Neuronal stem cell (in vitro differentiated cells): Measurements from ENCODE around the gene PALMD.
A peak's percentile ranks its signal among the peaks of the same experiment; 100 is the strongest.

Source experiments
- DNase-seq: peaks from one replicate; pipeline ENCODE4 v3.0.0-alpha.2; 2013; ENCODE audit warnings: low spot score
- H2AFZ ChIP-seq: one replicate; pipeline ENCODE4 v1.6.1; 2013; ENCODE audit warnings: mild to moderate bottlenecking, low read length, inconsistent platforms
- H2AK5ac ChIP-seq: 2 replicates; pipeline ENCODE4 v1.6.1; 2013; ENCODE audit warnings: low read depth, mild to moderate bottlenecking, inconsistent platforms, low read length, moderate library complexity, mixed read lengths
- H2BK120ac ChIP-seq: 2 replicates; pipeline ENCODE4 v1.6.1; 2013; ENCODE audit warnings: low read depth, mild to moderate bottlenecking, inconsistent platforms, low read length, moderate library complexity, mixed read lengths
- H2BK12ac ChIP-seq: one replicate; pipeline ENCODE4 v1.6.1; 2013; ENCODE audit warnings: low read length, inconsistent platforms
- H2BK15ac ChIP-seq: 2 replicates; pipeline ENCODE4 v1.6.1; 2013; ENCODE audit warnings: mild to moderate bottlenecking, low read length, inconsistent platforms, mixed read lengths
- H2BK5ac ChIP-seq: one replicate; pipeline ENCODE4 v1.6.1; 2013; ENCODE audit warnings: inconsistent platforms, mild to moderate bottlenecking, low read length, moderate library complexity
- H3K14ac ChIP-seq: one replicate; pipeline ENCODE4 v1.6.1; 2013; ENCODE audit warnings: low read length, inconsistent platforms
- H3K18ac ChIP-seq: 2 replicates; pipeline ENCODE4 v1.6.1; 2013; ENCODE audit warnings: low read length, inconsistent platforms
- H3K23ac ChIP-seq: 2 replicates; pipeline ENCODE4 v1.6.1; 2013; ENCODE audit warnings: low read depth, mild to moderate bottlenecking, mixed read lengths, low read length, inconsistent platforms; ENCODE audit not compliant: poor library complexity
- H3K27ac ChIP-seq: replicated peaks from 3 replicates; pipeline ENCODE4 v1.5.1; 2013; ENCODE audit warnings: low read length, inconsistent platforms
- H3K27me3 ChIP-seq, 3 experiments: 2 replicates each; pipeline ENCODE4 v1.6.1; 2013; ENCODE audit warnings: low read length in 3 of 3, mild to moderate bottlenecking in 2 of 3, inconsistent platforms in 1 of 3, low read depth in 1 of 3, mixed read lengths in 1 of 3, moderate library complexity in 1 of 3; ENCODE audit not compliant: control insufficient read depth in 3 of 3, insufficient read depth in 3 of 3
- H3K36me3 ChIP-seq, 2 donors: replicated peaks in 1 of 2; 2 replicates each; pipeline ENCODE4 v1.6.1; 2013; ENCODE audit warnings: low read length in 2 of 2; ENCODE audit not compliant: control insufficient read depth in 2 of 2, insufficient read depth in 2 of 2
- H3K4ac ChIP-seq: 2 replicates; pipeline ENCODE4 v1.6.1; 2013; ENCODE audit warnings: inconsistent platforms, mild to moderate bottlenecking, low read length, moderate library complexity
- H3K4me1 ChIP-seq, 2 donors: 1 replicate in 1 of 2; 2 replicates in 1 of 2; pipeline ENCODE4 v1.6.1; 2013; ENCODE audit warnings: low read length in 2 of 2, low read depth in 1 of 2; ENCODE audit not compliant: control insufficient read depth in 2 of 2, insufficient read depth in 1 of 2
- H3K4me2 ChIP-seq: one replicate; pipeline ENCODE4 v1.6.1; 2013; ENCODE audit warnings: mild to moderate bottlenecking, low read length, inconsistent platforms; ENCODE audit not compliant: insufficient read depth, poor library complexity, severe bottlenecking
- H3K4me3 ChIP-seq, 2 donors: 2 replicates each; pipeline ENCODE4 v1.5.1; 2013; ENCODE audit warnings: low read length in 2 of 2, mild to moderate bottlenecking in 2 of 2, inconsistent platforms in 1 of 2, moderate library complexity in 1 of 2
- H3K79me1 ChIP-seq: one replicate; pipeline ENCODE4 v1.6.1; 2013; ENCODE audit warnings: low read depth, mild to moderate bottlenecking, inconsistent platforms, low read length, moderate library complexity
- H3K9ac ChIP-seq: one replicate; pipeline ENCODE4 v1.6.1; 2013; ENCODE audit warnings: mild to moderate bottlenecking, low read depth, low read length, inconsistent platforms; ENCODE audit not compliant: poor library complexity
- H3K9me3 ChIP-seq, 2 donors: replicated peaks in 1 of 2; 2 replicates each; pipeline versions ENCODE3 to v1.6.1; 2013; ENCODE audit warnings: low read length in 2 of 2, mild to moderate bottlenecking in 2 of 2, inconsistent platforms in 1 of 2, low read depth in 1 of 2, mixed read lengths in 1 of 2, moderate library complexity in 1 of 2; ENCODE audit not compliant: control insufficient read depth in 2 of 2, insufficient read depth in 1 of 2
- H4K8ac ChIP-seq: one replicate; pipeline ENCODE4 v1.6.1; 2013; ENCODE audit warnings: low read depth, mild to moderate bottlenecking, inconsistent platforms, low read length, moderate library complexity
- H4K91ac ChIP-seq: one replicate; pipeline ENCODE4 v1.6.1; 2013; ENCODE audit warnings: low read length, low read depth, mild to moderate bottlenecking, inconsistent platforms; ENCODE audit not compliant: poor library complexity
- WGBS, 2 donors: extraction: QIAGEN DNeasy Blood & Tissue Kit; methylation state at CpG; one replicate each; pipeline ENCODE4 v1.1.7; 2013; ENCODE audit warnings: missing lambda C conversion rate in 2 of 2, mixed read lengths in 1 of 2; ENCODE audit not compliant: insufficient read length in 2 of 2, insufficient replicate concordance in 1 of 2; ENCODE audit errors: extremely low coverage in 2 of 2; 5-methylcytosine and 5-hydroxymethylcytosine counted together

Gene PALMD

GRCh38 chr1:99613716-99614115 is 32.2 kb upstream of the PALMD start:
- H3K79me1 ChIP-seq: no peaks in the 10 kb centered on the region
- no peak overlapping the region for H3K9ac ChIP-seq
- H3K23ac ChIP-seq: no peak overlapping the region
- H2AK5ac ChIP-seq: no peak overlapping the region
- H2BK12ac ChIP-seq: no peak overlapping the region
- H2BK5ac ChIP-seq: no peak overlapping the region
- no peaks in the 10 kb centered on the region for H3K9me3 ChIP-seq
- H3K36me3 ChIP-seq: no peaks in the 10 kb centered on the region
- WGBS, 2 donors: no CpG with 5 or more reads among the region's 2 CpGs
- no peak overlapping the region for H3K27ac ChIP-seq
- H3K27me3 ChIP-seq: no peaks in the 10 kb centered on the region
- H3K14ac ChIP-seq: no peak overlapping the region
- no peak overlapping the region for H2AFZ ChIP-seq
- no peak overlapping the region for H2BK15ac ChIP-seq
- H4K8ac ChIP-seq: no peak overlapping the region
- H4K91ac ChIP-seq: no peak overlapping the region
- H3K4me2 ChIP-seq: no peak overlapping the region
- no peak overlapping the region for H3K4me3 ChIP-seq
- H3K4me1 ChIP-seq: peaks cover 0 to 10% of the 10 kb centered on the region in 2 donors
- H2BK120ac ChIP-seq: no peak overlapping the region
- DNase-seq: no peak
- H3K18ac ChIP-seq: no peak overlapping the region
- no peak overlapping the region for H3K4ac ChIP-seq

- Histone ChIP-seq H2BK120ac (no peak overlapping the region), H3K36me3 (no peaks in the 10 kb centered on the region), H2BK5ac (no peak overlapping the region), H3K79me1 (no peaks in the 10 kb centered on the region), H3K23ac (no peak overlapping the region), H3K14ac (no peak overlapping the region), H2AK5ac (no peak overlapping the region), H3K4me1 (peaks cover 0 to 10% of the 10 kb centered on the region in 2 donors), H3K27me3 (no peaks in the 10 kb centered on the region), H3K27ac (no peak overlapping the region), H2AFZ (peak overlapping the region; percentile 49), H3K9ac (no peak overlapping the region), H4K8ac (no peak overlapping the region), H3K4ac (no peak overlapping the region), H2BK15ac (no peak overlapping the region), H3K9me3 (no peaks in the 10 kb centered on the region), H2BK12ac (no peak overlapping the region), H3K18ac (no peak overlapping the region), H3K4me2 (no peak overlapping the region), H3K4me3 (no peak overlapping the region), H4K91ac (no peak overlapping the region)
- DNase-seq: no peak
These were observed 31.2 kb upstream of the PALMD start for GRCh38 chr1:99614728-99615127.

- Histone ChIP-seq H3K14ac (no peak overlapping the region), H2BK5ac (no peak overlapping the region), H2AFZ (no peak overlapping the region), H3K9me3 (no peaks in the 10 kb centered on the region), H3K4me3 (no peak overlapping the region), H2BK12ac (no peak overlapping the region), H3K4me1 (peaks cover 0 to 14% of the 10 kb centered on the region in 2 donors), H3K4me2 (no peak overlapping the region), H3K18ac (no peak overlapping the region), H2AK5ac (no peak overlapping the region), H4K91ac (no peak overlapping the region), H3K23ac (no peak overlapping the region), H4K8ac (no peak overlapping the region), H3K4ac (no peak overlapping the region), H3K27ac (no peak overlapping the region), H3K9ac (no peak overlapping the region), H3K36me3 (no peaks in the 10 kb centered on the region), H3K79me1 (no peaks in the 10 kb centered on the region), H2BK15ac (no peak overlapping the region), H3K27me3 (no peaks in the 10 kb centered on the region), H2BK120ac (no peak overlapping the region)
- no CpG with 5 or more reads among the region's 4 CpGs for WGBS, 2 donors
- no peak for DNase-seq
These were observed 26.3 kb upstream of the PALMD start for GRCh38 chr1:99619583-99619982.

- Histone ChIP-seq H3K36me3 (no peaks in the 10 kb centered on the region), H3K4ac (no peak overlapping the region), H3K79me1 (no peaks in the 10 kb centered on the region), H4K8ac (no peak overlapping the region), H2BK12ac (no peak overlapping the region), H2AFZ (no peak overlapping the region), H2BK5ac (no peak overlapping the region), H2BK120ac (no peak overlapping the region), H3K9ac (no peak overlapping the region), H3K4me1 (peaks cover 0 to 4% of the 10 kb centered on the region in 2 donors), H4K91ac (no peak overlapping the region), H3K4me3 (no peak overlapping the region), H3K23ac (no peak overlapping the region), H3K27ac (no peak overlapping the region), H2BK15ac (no peak overlapping the region), H3K14ac (no peak overlapping the region), H3K9me3 (no peaks in the 10 kb centered on the region), H2AK5ac (no peak overlapping the region), H3K27me3 (no peaks in the 10 kb centered on the region), H3K4me2 (no peak overlapping the region), H3K18ac (no peak overlapping the region)
- no peak for DNase-seq
- no CpG with 5 or more reads among the region's 8 CpGs for WGBS, 2 donors
These were observed 24.5 kb upstream of the PALMD start for GRCh38 chr1:99621340-99621901.
